Smooth muscle cell (in vitro differentiated cells): Measurements from ENCODE around the gene LDB2. TPM values are rescaled to one million over a fixed set of nuclear protein-coding genes. Genes with fewer than 3 reads are reported as not detected.

Source experiments
- DNase-seq: peaks from one replicate; lab custom pipeline; 2025; ENCODE audit not compliant: unreplicated experiment; lab: John Stamatoyannopoulos, UW
- H2AFZ ChIP-seq: fragments of 200-600 bp; sonication (generic); 2 replicates; pipeline ENCODE4 v1.6.0; 2016; ENCODE audit warnings: antibody characterized with exemption, low read depth, mild to moderate bottlenecking
- H3F3A ChIP-seq: fragments of 200-600 bp; sonication (generic); 2 replicates; pipeline ENCODE4 v1.6.0; 2017; ENCODE audit warnings: antibody characterized with exemption, low read depth
- H3K27ac ChIP-seq: fragments of 200-600 bp; sonication (generic); 2 replicates; pipeline ENCODE4 v1.5.1; 2016; ENCODE audit warnings: low read depth, mild to moderate bottlenecking
- H3K27me3 ChIP-seq: fragments of 200-600 bp; sonication (generic); 2 replicates; pipeline ENCODE4 v1.6.1; 2016; ENCODE audit warnings: low read depth, mild to moderate bottlenecking
- H3K36me3 ChIP-seq: fragments of 200-600 bp; sonication (generic); 2 replicates; pipeline ENCODE4 v1.5.1; 2016; ENCODE audit warnings: low read depth
- H3K4me1 ChIP-seq: fragments of 200-600 bp; sonication (generic); 2 replicates; pipeline ENCODE4 v1.5.1; 2016; ENCODE audit warnings: low read depth
- H3K4me2 ChIP-seq: fragments of 200-600 bp; sonication (generic); 2 replicates; pipeline ENCODE4 v1.6.0; 2016; ENCODE audit warnings: mild to moderate bottlenecking
- H3K4me3 ChIP-seq: fragments of 200-600 bp; sonication (generic); 2 replicates; pipeline ENCODE4 v1.5.1; 2016; ENCODE audit warnings: mild to moderate bottlenecking
- H3K79me2 ChIP-seq: fragments of 200-600 bp; sonication (generic); 2 replicates; pipeline ENCODE4 v1.6.0; 2016; ENCODE audit warnings: low read depth, mild to moderate bottlenecking
- H3K9ac ChIP-seq: fragments of 200-600 bp; sonication (generic); 2 replicates; pipeline ENCODE4 v1.6.0; 2016; ENCODE audit warnings: low read depth
- H3K9me3 ChIP-seq: fragments of 200-600 bp; sonication (generic); replicated peaks from 2 replicates; pipeline ENCODE4 v1.5.1; 2016; ENCODE audit warnings: low read depth
- H4K20me1 ChIP-seq: fragments of 200-600 bp; sonication (generic); 2 replicates; pipeline ENCODE4 v1.6.0; 2016; ENCODE audit warnings: low read depth
- WGBS: methylation state at CpG from one replicate; pipeline ENCODE4 v1.1.7; 2016; ENCODE audit warnings: low lambda C conversion rate; 5-methylcytosine and 5-hydroxymethylcytosine counted together
- polyA plus RNA-seq: library from polyadenylated mRNA; unstranded; fragments of >200 nt; fragmentation: Nextera tagmentation; extraction: Ambion mirVana; gene quantifications from 2 replicates; pipeline ENCODE4 v1.2.1, GENCODE V29; 2016
- total RNA-seq: library from RNA; depleted of rRNA; stranded (reverse); fragments of >200 nt; gene quantifications from 2 replicates; pipeline ENCODE4 v1.2.3, GENCODE V29; 2014
- TF ChIP-seq, protein P1 (sequence below): fragments of 200-600 bp; sonication (generic); IDR thresholded peaks from 2 replicates; pipeline ENCODE4 v1.5.1; 2017; ENCODE audit warnings: borderline replicate concordance, mild to moderate bottlenecking, antibody characterized with exemption; ENCODE audit not compliant: insufficient read depth, poor library complexity, severe bottlenecking

Gene LDB2
- total and polyA plus RNA-seq, 2 experiments from 2014 or later = 30.6 to 61.5 TPM

DNA sequence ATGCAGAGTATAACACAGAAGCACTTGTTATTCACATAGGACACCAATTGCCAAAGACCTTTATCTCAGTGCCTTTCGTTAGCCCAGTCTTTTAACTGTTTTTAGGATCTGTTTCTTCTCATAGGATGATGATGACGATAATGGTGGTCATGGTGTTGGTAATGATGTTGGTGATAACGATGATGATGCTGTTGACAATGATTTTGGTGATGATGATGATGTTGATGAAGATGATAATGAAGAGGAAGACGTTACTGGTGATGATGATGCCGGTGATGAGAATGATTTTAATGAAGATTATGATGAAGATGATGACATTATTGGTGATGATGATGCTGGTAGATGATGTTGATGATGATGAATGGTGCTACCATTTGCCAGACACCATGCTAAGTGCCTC is 29.8 kb downstream of the LDB2 start:
- no peak for DNase-seq
- H3K4me2 ChIP-seq = no peak overlapping the region
- no peaks in the 10 kb centered on the region for H3K4me1 ChIP-seq
- H3F3A ChIP-seq = no peaks in the 10 kb centered on the region
- H3K36me3 ChIP-seq = no peaks in the 10 kb centered on the region
- H2AFZ ChIP-seq = no peak overlapping the region
- TF ChIP-seq, protein P1, sequence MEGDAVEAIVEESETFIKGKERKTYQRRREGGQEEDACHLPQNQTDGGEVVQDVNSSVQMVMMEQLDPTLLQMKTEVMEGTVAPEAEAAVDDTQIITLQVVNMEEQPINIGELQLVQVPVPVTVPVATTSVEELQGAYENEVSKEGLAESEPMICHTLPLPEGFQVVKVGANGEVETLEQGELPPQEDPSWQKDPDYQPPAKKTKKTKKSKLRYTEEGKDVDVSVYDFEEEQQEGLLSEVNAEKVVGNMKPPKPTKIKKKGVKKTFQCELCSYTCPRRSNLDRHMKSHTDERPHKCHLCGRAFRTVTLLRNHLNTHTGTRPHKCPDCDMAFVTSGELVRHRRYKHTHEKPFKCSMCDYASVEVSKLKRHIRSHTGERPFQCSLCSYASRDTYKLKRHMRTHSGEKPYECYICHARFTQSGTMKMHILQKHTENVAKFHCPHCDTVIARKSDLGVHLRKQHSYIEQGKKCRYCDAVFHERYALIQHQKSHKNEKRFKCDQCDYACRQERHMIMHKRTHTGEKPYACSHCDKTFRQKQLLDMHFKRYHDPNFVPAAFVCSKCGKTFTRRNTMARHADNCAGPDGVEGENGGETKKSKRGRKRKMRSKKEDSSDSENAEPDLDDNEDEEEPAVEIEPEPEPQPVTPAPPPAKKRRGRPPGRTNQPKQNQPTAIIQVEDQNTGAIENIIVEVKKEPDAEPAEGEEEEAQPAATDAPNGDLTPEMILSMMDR = no peak
- 93% methylated on average over 5 of the region's 5 CpGs for WGBS
- no peaks in the 10 kb centered on the region for H3K9me3 ChIP-seq
- no peaks in the 10 kb centered on the region for H3K79me2 ChIP-seq
- H3K27me3 ChIP-seq = no peaks in the 10 kb centered on the region
- H3K4me3 ChIP-seq = no peak overlapping the region
- H3K27ac ChIP-seq = no peak overlapping the region
- no peaks in the 10 kb centered on the region for H4K20me1 ChIP-seq
- no peak overlapping the region for H3K9ac ChIP-seq

DNA sequence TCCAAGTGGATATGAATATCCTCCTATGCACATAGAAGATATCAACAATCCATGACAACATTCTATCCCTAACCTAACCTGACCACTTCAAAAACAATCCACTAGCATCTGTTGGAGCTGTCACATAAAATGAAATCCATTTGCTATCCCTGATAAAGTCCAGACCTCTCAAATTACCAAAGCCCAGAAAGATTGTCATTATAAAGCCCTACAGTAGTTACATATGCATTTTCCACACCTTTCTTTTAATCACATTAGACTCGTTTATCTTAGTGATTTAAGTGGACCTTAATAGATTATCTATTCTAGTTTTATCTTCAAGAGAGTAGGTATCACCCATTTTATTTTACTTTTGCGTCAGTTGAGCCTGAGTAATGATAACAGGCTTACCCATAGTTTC is 30.6 kb downstream of the LDB2 start:
- Histone ChIP-seq H3K9me3 (no peaks in the 10 kb centered on the region), H3K27ac (no peak overlapping the region), H3K4me1 (no peaks in the 10 kb centered on the region), H3K4me2 (no peak overlapping the region), H3K27me3 (no peaks in the 10 kb centered on the region), H2AFZ (no peak overlapping the region), H3K79me2 (no peaks in the 10 kb centered on the region), H4K20me1 (no peaks in the 10 kb centered on the region), H3K9ac (no peak overlapping the region), H3K4me3 (no peak overlapping the region), H3F3A (no peaks in the 10 kb centered on the region), H3K36me3 (no peaks in the 10 kb centered on the region)
- TF ChIP-seq, protein P1 = no peak
- DNase-seq = no peak
- WGBS = 53% methylated on average over 2 of the region's 2 CpGs

DNA sequence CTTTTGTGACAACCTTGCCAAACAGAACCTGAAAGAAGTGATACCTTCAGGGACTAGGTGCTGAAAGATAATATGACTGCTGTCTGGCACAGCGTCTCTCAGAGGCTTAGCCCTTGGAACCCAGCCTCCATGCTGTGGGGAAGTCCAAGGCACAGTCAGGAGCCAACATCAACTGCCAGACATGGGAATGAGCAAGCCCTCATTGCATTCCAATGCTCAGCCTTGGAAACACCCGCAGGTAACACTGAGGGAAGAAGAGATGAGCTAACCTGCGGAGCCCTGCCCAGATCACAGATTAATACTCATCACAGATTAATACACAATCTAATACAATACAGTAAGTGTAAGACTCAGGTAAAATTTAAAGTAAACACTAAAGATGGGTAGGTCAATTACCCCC is 31.5 kb downstream of the LDB2 start:
- WGBS = 96% methylated on average over 3 of the region's 3 CpGs
- H3K9me3 ChIP-seq = no peaks in the 10 kb centered on the region
- no peaks in the 10 kb centered on the region for H3K4me1 ChIP-seq
- H3K79me2 ChIP-seq = no peaks in the 10 kb centered on the region
- H3K36me3 ChIP-seq = no peaks in the 10 kb centered on the region
- TF ChIP-seq, protein P1 = no peak
- H3K27ac ChIP-seq = no peak overlapping the region
- no peak overlapping the region for H3K4me3 ChIP-seq
- DNase-seq = no peak
- no peaks in the 10 kb centered on the region for H3F3A ChIP-seq
- H3K9ac ChIP-seq = no peak overlapping the region
- H2AFZ ChIP-seq = no peak overlapping the region
- no peaks in the 10 kb centered on the region for H3K27me3 ChIP-seq
- H4K20me1 ChIP-seq = no peaks in the 10 kb centered on the region
- H3K4me2 ChIP-seq = no peak overlapping the region

DNA sequence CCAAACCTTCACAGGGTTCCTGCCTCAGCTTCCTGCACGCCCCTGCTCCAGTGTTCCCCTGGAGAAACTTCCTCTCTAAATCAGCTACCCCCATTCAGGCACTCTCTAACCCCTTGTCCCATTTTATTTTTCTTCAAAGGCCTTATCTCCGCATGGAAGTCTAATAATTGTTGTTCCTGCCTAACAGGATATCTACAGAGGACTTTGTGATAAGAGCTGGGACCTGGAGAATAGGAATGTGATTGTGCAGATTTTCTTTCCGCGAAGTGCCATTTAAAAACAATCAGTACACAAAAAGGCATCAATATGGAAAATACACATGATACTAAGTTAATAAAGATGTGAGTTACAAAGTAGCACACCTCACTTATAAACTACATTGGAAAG is 32.6 kb downstream of the LDB2 start:
- no peak overlapping the region for H2AFZ ChIP-seq

More for the DNA sequence above, 32.6 kb downstream of the LDB2 start:
- H3F3A ChIP-seq = no peaks in the 10 kb centered on the region
- H3K9ac ChIP-seq = no peak overlapping the region
- no peaks in the 10 kb centered on the region for H4K20me1 ChIP-seq
- no peaks in the 10 kb centered on the region for H3K79me2 ChIP-seq
- no peak overlapping the region for H3K27ac ChIP-seq
- H3K27me3 ChIP-seq = no peaks in the 10 kb centered on the region
- no peak overlapping the region for H3K4me2 ChIP-seq
- no peaks in the 10 kb centered on the region for H3K36me3 ChIP-seq
- no peak for DNase-seq
- H3K4me1 ChIP-seq = no peaks in the 10 kb centered on the region
- H3K9me3 ChIP-seq = no peaks in the 10 kb centered on the region
- H3K4me3 ChIP-seq = no peak overlapping the region
- TF ChIP-seq, protein P1 = no peak
- WGBS = 72% methylated on average over 4 of the region's 4 CpGs
